HCT116 (cell line): ENCODE measurements around the gene MTUS2. TPM values are rescaled to one million over a fixed set of nuclear protein-coding genes. Genes with fewer than 3 reads are reported as not detected.

Experiments
- ATAC-seq: fragments of 200-7000 bp; cut with Tn5 transposase; 2 replicates; pipeline ENCODE4 v1.9.1; 2020; ENCODE audit warnings: mild to moderate bottlenecking, moderate library complexity
- BruUV-seq: library from RNA; stranded (reverse); fragments of 400-500 nt; replicated peaks from 2 replicates; lab custom pipeline; 2021; lab: Mats Ljungman, UMichigan
- CTCF ChIA-PET: fragments of 300-600 bp; sonication (Branson Sonifier 250); formaldehyde crosslinking; loops from one replicate; lab custom pipeline; 2021; ENCODE audit warnings: antibody characterized with exemption; lab: Charles Lee
- POLR2A ChIA-PET: fragments of 300-600, 350-600 bp; sonication (Branson Sonifier 250); formaldehyde crosslinking; loops from one replicate; lab custom pipeline; 2021; ENCODE audit warnings: antibody characterized with exemption; lab: Charles Lee
- RAD21 ChIA-PET, 2 experiments: fragments of 300-600 bp; sonication (Branson Sonifier 250); formaldehyde crosslinking; loops; one replicate each; lab custom pipeline; 2023; ENCODE audit warnings: low total read pairs in 2 of 2; ENCODE audit not compliant: uncharacterized antibody in 2 of 2, unreplicated experiment in 2 of 2, low non-redundant PET in 1 of 2; lab: Charles Lee
- DNase-seq: peaks from one replicate; pipeline ENCODE4 v3.0.0-alpha.2; 2010; ENCODE audit warnings: low read depth, low spot score
- H2AFZ ChIP-seq: fragments of 200-600 bp; shearing (Covaris generic), sonication (generic); 2 replicates; pipeline ENCODE4 v1.6.1; 2017; ENCODE audit warnings: low read depth, mixed run types, mixed read lengths, antibody characterized with exemption, low read length; ENCODE audit not compliant: poor library complexity, severe bottlenecking
- H3K27ac ChIP-seq: 2 replicates; pipeline ENCODE4 v1.5.1; 2012; ENCODE audit warnings: low read depth, low read length
- H3K27me3 ChIP-seq: fragments of 200-600 bp; sonication (generic); 2 replicates; pipeline ENCODE4 v1.6.1; 2016; ENCODE audit warnings: mixed run types, low read length, mixed read lengths; ENCODE audit not compliant: insufficient read depth
- H3K36me3 ChIP-seq, 2 experiments: fragments of 200-500 bp in 1 of 2; fragments of 200-600 bp in 1 of 2; sonication (Bioruptor generic) in 1 of 2; sonication (generic) in 1 of 2; 2 replicates each; pipeline versions ENCODE4 v1.5.1 to v1.6.1; 2014 to 2016; ENCODE audit warnings: low read length in 2 of 2, inconsistent platforms in 1 of 2, mixed read lengths in 1 of 2, mixed run types in 1 of 2; ENCODE audit not compliant: insufficient read depth in 2 of 2, control insufficient read depth in 1 of 2
- H3K4me1 ChIP-seq, 2 experiments: fragments of 200-600 bp in 1 of 2; sonication (generic) in 1 of 2; 2 replicates each; pipeline versions ENCODE4 v1.5.1 to v1.6.1; 2012 to 2017; ENCODE audit warnings: low read length in 2 of 2, inconsistent platforms in 1 of 2, mild to moderate bottlenecking in 1 of 2, mixed read lengths in 1 of 2, mixed run types in 1 of 2, moderate library complexity in 1 of 2; ENCODE audit not compliant: insufficient read depth in 2 of 2, control insufficient read depth in 1 of 2
- H3K4me2 ChIP-seq: fragments of 200-600 bp; sonication (generic); 2 replicates; pipeline ENCODE4 v1.6.1; 2017; ENCODE audit warnings: mixed run types, low read length, mixed read lengths
- H3K4me3 ChIP-seq, 2 experiments: fragments of 200-600 bp in 1 of 2; sonication (generic) in 1 of 2; replicated peaks in 1 of 2; 2 replicates each; pipeline ENCODE4 v1.5.1; 2011 to 2016; ENCODE audit warnings: low read length in 2 of 2, control low read depth in 1 of 2, low read depth in 1 of 2, mild to moderate bottlenecking in 1 of 2, mixed read lengths in 1 of 2, mixed run types in 1 of 2
- H3K79me2 ChIP-seq: fragments of 200-600 bp; sonication (generic); 2 replicates; pipeline ENCODE4 v1.6.1; 2017; ENCODE audit warnings: mild to moderate bottlenecking, mixed run types, low read length, moderate library complexity, mixed read lengths; ENCODE audit not compliant: insufficient read depth
- H3K9ac ChIP-seq: fragments of 200-600 bp; sonication (generic); 2 replicates; pipeline ENCODE4 v1.6.1; 2016; ENCODE audit warnings: low read length, mixed read lengths
- H3K9me2 ChIP-seq: fragments of 200-600 bp; sonication (generic), shearing (Covaris generic); 2 replicates; pipeline ENCODE4 v1.6.1; 2017; ENCODE audit warnings: mixed run types, mild to moderate bottlenecking, moderate library complexity; ENCODE audit not compliant: insufficient read depth
- H3K9me3 ChIP-seq, 2 experiments: fragments of 200-500 bp in 1 of 2; fragments of 200-600 bp in 1 of 2; sonication (Bioruptor generic) in 1 of 2; sonication (generic) in 1 of 2; 2 replicates each; pipeline ENCODE4 v1.6.1; 2014 to 2017; ENCODE audit warnings: low read length in 2 of 2, mixed read lengths in 2 of 2, inconsistent platforms in 1 of 2, low read depth in 1 of 2, mild to moderate bottlenecking in 1 of 2, mixed run types in 1 of 2, moderate library complexity in 1 of 2; ENCODE audit not compliant: control insufficient read depth in 1 of 2, insufficient read depth in 1 of 2
- H4K20me1 ChIP-seq: fragments of 200-600 bp; sonication (generic), shearing (Covaris generic); 2 replicates; pipeline ENCODE4 v1.6.1; 2017; ENCODE audit warnings: mixed run types, mild to moderate bottlenecking, moderate library complexity; ENCODE audit not compliant: insufficient read depth
- ATF3 ChIP-seq: IDR thresholded peaks from 2 replicates; pipeline ENCODE4 v1.6.1; 2012
- CEBPB ChIP-seq: IDR thresholded peaks from 2 replicates; pipeline ENCODE4 v1.6.1; 2012; ENCODE audit warnings: low read depth
- ELF1 ChIP-seq: IDR thresholded peaks from 2 replicates; pipeline ENCODE4 v1.6.1; 2012; ENCODE audit warnings: low read depth, borderline replicate concordance
- EZH2phosphoT487 ChIP-seq: fragments of 200-600 bp; IDR thresholded peaks from 2 replicates; pipeline ENCODE4 v1.6.1; 2018; ENCODE audit warnings: antibody characterized with exemption, borderline replicate concordance
- FOSL1 ChIP-seq: IDR thresholded peaks from 2 replicates; pipeline ENCODE4 v1.6.1; 2012; ENCODE audit warnings: low read depth
- JUND ChIP-seq: IDR thresholded peaks from 2 replicates; pipeline ENCODE4 v1.6.1; 2012
- POLR2AphosphoS5 ChIP-seq: IDR thresholded peaks from 2 replicates; pipeline ENCODE4 v1.6.1; 2011; ENCODE audit warnings: mild to moderate bottlenecking, low read depth, low read length, moderate library complexity
- SP1 ChIP-seq: IDR thresholded peaks from 2 replicates; pipeline ENCODE4 v1.6.1; 2012; ENCODE audit warnings: low read depth
- YY1 ChIP-seq: IDR thresholded peaks from 2 replicates; pipeline ENCODE4 v1.6.1; 2011; ENCODE audit warnings: low read length, low read depth, moderate library complexity, mild to moderate bottlenecking; ENCODE audit not compliant: insufficient replicate concordance; ENCODE audit errors: extremely low read depth
- ZFX ChIP-seq: fragments of 450-650 bp; IDR thresholded peaks from 2 replicates; pipeline ENCODE4 v1.6.1; 2017
- intact Hi-C: fragments of 100-400 bp; cut with micrococcal nuclease; formaldehyde crosslinking; loops from 2 replicates; pipeline ENCODE4 v1.10.0; 2022
- total RNA-seq: library from RNA; stranded (reverse); gene quantifications from one replicate; pipeline ENCODE4 v1.2.1, GENCODE V29; 2021; ENCODE audit not compliant: unreplicated experiment
- TF ChIP-seq, protein P1 (sequence below): IDR thresholded peaks from 2 replicates; pipeline ENCODE4 v1.6.1; 2012; ENCODE audit warnings: low read depth
- TF ChIP-seq, protein P2 (sequence below), 3 experiments: fragments of 200-600 bp in 1 of 3; sonication (generic) in 1 of 3; IDR thresholded peaks in 2 of 3; conservative IDR thresholded peaks in 1 of 3; 2 replicates each; pipeline ENCODE4 v1.5.1; 2012 to 2017; ENCODE audit warnings: low read depth in 2 of 3, low read length in 2 of 3, antibody characterized with exemption in 1 of 3, borderline replicate concordance in 1 of 3, control low read depth in 1 of 3, mild to moderate bottlenecking in 1 of 3, mixed read lengths in 1 of 3, mixed run types in 1 of 3, moderate library complexity in 1 of 3; ENCODE audit not compliant: insufficient read depth in 1 of 3

The MTUS2 gene
- total RNA-seq, 1 experiment from 2014 or later, result 0.02 TPM

GRCh38 chr13:29195456-29195855, 375.3 kb downstream of the MTUS2 start:
- ChIA-PET RAD21 (no interaction called here), CTCF (no interaction called here)
- no peaks in the 10 kb centered on the region for H3K4me1 ChIP-seq
- no peaks in the 10 kb centered on the region for H3K79me2 ChIP-seq
- no peak overlapping the region for H3K4me3 ChIP-seq
- intact Hi-C loops, result no loop called here
- no peak overlapping the region for H3K27ac ChIP-seq
- TF ChIP-seq, protein P1, sequence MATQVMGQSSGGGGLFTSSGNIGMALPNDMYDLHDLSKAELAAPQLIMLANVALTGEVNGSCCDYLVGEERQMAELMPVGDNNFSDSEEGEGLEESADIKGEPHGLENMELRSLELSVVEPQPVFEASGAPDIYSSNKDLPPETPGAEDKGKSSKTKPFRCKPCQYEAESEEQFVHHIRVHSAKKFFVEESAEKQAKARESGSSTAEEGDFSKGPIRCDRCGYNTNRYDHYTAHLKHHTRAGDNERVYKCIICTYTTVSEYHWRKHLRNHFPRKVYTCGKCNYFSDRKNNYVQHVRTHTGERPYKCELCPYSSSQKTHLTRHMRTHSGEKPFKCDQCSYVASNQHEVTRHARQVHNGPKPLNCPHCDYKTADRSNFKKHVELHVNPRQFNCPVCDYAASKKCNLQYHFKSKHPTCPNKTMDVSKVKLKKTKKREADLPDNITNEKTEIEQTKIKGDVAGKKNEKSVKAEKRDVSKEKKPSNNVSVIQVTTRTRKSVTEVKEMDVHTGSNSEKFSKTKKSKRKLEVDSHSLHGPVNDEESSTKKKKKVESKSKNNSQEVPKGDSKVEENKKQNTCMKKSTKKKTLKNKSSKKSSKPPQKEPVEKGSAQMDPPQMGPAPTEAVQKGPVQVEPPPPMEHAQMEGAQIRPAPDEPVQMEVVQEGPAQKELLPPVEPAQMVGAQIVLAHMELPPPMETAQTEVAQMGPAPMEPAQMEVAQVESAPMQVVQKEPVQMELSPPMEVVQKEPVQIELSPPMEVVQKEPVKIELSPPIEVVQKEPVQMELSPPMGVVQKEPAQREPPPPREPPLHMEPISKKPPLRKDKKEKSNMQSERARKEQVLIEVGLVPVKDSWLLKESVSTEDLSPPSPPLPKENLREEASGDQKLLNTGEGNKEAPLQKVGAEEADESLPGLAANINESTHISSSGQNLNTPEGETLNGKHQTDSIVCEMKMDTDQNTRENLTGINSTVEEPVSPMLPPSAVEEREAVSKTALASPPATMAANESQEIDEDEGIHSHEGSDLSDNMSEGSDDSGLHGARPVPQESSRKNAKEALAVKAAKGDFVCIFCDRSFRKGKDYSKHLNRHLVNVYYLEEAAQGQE, result no peak
- TF ChIP-seq FOSL1 (no peak), YY1 (no peak), EZH2phosphoT487 (no peak), POLR2AphosphoS5 (no peak), ZFX (no peak), CEBPB (no peak), ATF3 (no peak), ELF1 (no peak), JUND (no peak), SP1 (no peak)
- TF ChIP-seq, protein P2, sequence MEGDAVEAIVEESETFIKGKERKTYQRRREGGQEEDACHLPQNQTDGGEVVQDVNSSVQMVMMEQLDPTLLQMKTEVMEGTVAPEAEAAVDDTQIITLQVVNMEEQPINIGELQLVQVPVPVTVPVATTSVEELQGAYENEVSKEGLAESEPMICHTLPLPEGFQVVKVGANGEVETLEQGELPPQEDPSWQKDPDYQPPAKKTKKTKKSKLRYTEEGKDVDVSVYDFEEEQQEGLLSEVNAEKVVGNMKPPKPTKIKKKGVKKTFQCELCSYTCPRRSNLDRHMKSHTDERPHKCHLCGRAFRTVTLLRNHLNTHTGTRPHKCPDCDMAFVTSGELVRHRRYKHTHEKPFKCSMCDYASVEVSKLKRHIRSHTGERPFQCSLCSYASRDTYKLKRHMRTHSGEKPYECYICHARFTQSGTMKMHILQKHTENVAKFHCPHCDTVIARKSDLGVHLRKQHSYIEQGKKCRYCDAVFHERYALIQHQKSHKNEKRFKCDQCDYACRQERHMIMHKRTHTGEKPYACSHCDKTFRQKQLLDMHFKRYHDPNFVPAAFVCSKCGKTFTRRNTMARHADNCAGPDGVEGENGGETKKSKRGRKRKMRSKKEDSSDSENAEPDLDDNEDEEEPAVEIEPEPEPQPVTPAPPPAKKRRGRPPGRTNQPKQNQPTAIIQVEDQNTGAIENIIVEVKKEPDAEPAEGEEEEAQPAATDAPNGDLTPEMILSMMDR (IDR thresholded peaks at IDR 0.05 in 2 of 3, conservative IDR thresholded peaks at IDR 0.05 in 1 of 3; ENCODE audit: borderline replicate concordance in 1 of 3, insufficient read depth in 1 of 3, low read depth in 2 of 3, low read length in 2 of 3), result no peak
- TF ChIP-seq, all 23 proteins: peak for 0
- DNase-seq (no peak), ATAC-seq (no peak)
- no peak overlapping the region for H3K4me2 ChIP-seq
- H3K9me3 ChIP-seq, result no peaks in the 10 kb centered on the region
- H3K27me3 ChIP-seq, result 0 out of 2 replicates have a peak, but pooled peaks cover 2% of the 10 kb centered on the region
- no peak overlapping the region for H3K9ac ChIP-seq
- no peaks in the 10 kb centered on the region for H3K9me2 ChIP-seq
- H4K20me1 ChIP-seq, result no peaks in the 10 kb centered on the region
- H2AFZ ChIP-seq, result no peak overlapping the region
- no TSS peak for BruUV-seq
- H3K36me3 ChIP-seq, result no peaks in the 10 kb centered on the region
- POLR2A ChIA-PET, result no interaction called here
